ENCODE measurements around the gene UBQLN1.

DNA sequence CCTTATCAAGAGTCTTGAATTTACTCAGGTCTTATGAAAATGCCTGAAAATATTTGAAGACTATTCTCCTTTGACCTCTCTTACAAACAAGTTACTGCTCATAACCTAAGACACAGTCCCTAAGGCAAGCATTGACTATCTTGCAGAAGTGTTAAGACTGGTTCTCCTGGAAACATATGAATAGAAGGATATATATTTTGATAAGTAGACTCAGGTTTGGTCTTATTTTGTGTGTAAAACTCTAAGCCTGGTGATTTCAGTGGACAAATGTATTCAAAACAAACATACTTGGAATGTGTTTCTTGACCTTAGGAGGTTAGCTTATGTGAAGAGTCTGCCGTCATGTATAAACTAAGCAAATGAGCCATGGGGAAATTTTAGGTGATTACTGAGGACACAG is 7.5 kb upstream of the UBQLN1 start:
- TF ChIP-seq CTCF (IDR thresholded peaks at IDR 0.05; ENCODE audit: low read length) (no peak), EZH2 (IDR thresholded peaks at IDR 0.05; ENCODE audit: borderline replicate concordance, low read length) (no peak)
